ENCODE measurements around the gene BTBD7. TPM values are rescaled to one million over a fixed set of nuclear protein-coding genes. Genes with fewer than 3 reads are reported as not detected.

BTBD7 gene
- total and polyA plus RNA-seq, 4 donors, result 7.8 to 47.7 (median 19.4) TPM

GRCh38 chr14:93333631-93334103, 831 bp upstream of the BTBD7 start:
- H3K9me3 ChIP-seq (ENCODE audit: control insufficient read depth in 4 of 4, insufficient read depth in 3 of 4, low read length in 3 of 4), result peaks cover 0 to 4% (median 0%) of the 10 kb centered on the region in 4 donors
- H3K4me3 ChIP-seq, result peak overlapping the region; percentile 58
- H3K36me3 ChIP-seq (ENCODE audit: control insufficient read depth in 4 of 4, insufficient read depth in 4 of 4, low read length in 4 of 4), result peaks cover 0 to 2% (median 0%) of the 10 kb centered on the region in 4 donors
- no peak for TF ChIP-seq CTCF (IDR thresholded peaks at IDR 0.05; ENCODE audit: control extremely low read depth, extremely low read depth)
- ATAC-seq (ENCODE audit: insufficient read depth, low FRiP score) (no peak), DNase-seq (no peak)
- peak overlapping the region; percentile 32 to 88 for H3K9ac ChIP-seq (ENCODE audit: insufficient read depth in 1 of 2, low read length in 2 of 2)
- WGBS, 2 donors, result 6 to 8% methylated on average over 7 of the region's 7 CpGs
- H3K27me3 ChIP-seq (ENCODE audit: control insufficient read depth in 3 of 3, insufficient read depth in 3 of 3, low read length in 2 of 3), result no peaks in the 10 kb centered on the region
- H3K4me1 ChIP-seq (ENCODE audit: control insufficient read depth in 5 of 5, insufficient read depth in 5 of 5, low read length in 5 of 5), result peaks cover 0 to 26% (median 5%) of the 10 kb centered on the region in 5 donors
- peak overlapping the region; percentile 96 to 99 for H3K27ac ChIP-seq (ENCODE audit: low read depth in 1 of 2, low read length in 1 of 2)

GRCh38 chr14:93332397-93332852, 411 bp downstream of the BTBD7 start:
- no peak for TF ChIP-seq CTCF (IDR thresholded peaks at IDR 0.05; ENCODE audit: control extremely low read depth, extremely low read depth)
- Histone ChIP-seq H3K36me3 (ENCODE audit: control insufficient read depth in 4 of 4, insufficient read depth in 4 of 4, low read length in 4 of 4) (peaks cover 0 to 2% (median 0%) of the 10 kb centered on the region in 4 donors), H3K9ac (ENCODE audit: insufficient read depth in 1 of 2, low read length in 2 of 2) (peak overlapping the region; percentile 64 to 84), H3K27ac (ENCODE audit: low read depth in 1 of 2, low read length in 1 of 2) (peak overlapping the region; percentile 99 to 100), H3K9me3 (ENCODE audit: control insufficient read depth in 4 of 4, insufficient read depth in 3 of 4, low read length in 3 of 4) (peaks cover 0 to 2% (median 0%) of the 10 kb centered on the region in 4 donors), H3K4me3 (peak overlapping the region; percentile 99), H3K27me3 (ENCODE audit: control insufficient read depth in 3 of 3, insufficient read depth in 3 of 3, low read length in 2 of 3) (no peaks in the 10 kb centered on the region), H3K4me1 (ENCODE audit: control insufficient read depth in 5 of 5, insufficient read depth in 5 of 5, low read length in 5 of 5) (peaks cover 0 to 26% (median 5%) of the 10 kb centered on the region in 5 donors)
- WGBS, 2 donors, result 1% methylated on average over 32 to 61 of the region's 61 CpGs
- DNase-seq (peak in 2 of 3 donors; percentile 67 to 69), ATAC-seq (ENCODE audit: insufficient read depth, low FRiP score) (peak; percentile 85)

GRCh38 chr14:93331728-93332396, 974 bp downstream of the BTBD7 start:
- H3K9ac ChIP-seq (ENCODE audit: insufficient read depth in 1 of 2, low read length in 2 of 2), result peak overlapping the region; percentile 64 to 84
- no peaks in the 10 kb centered on the region for H3K9me3 ChIP-seq (ENCODE audit: control insufficient read depth in 4 of 4, insufficient read depth in 3 of 4, low read length in 3 of 4)
- peak overlapping the region; percentile 99 for H3K4me3 ChIP-seq
- no peak for TF ChIP-seq CTCF (IDR thresholded peaks at IDR 0.05; ENCODE audit: control extremely low read depth, extremely low read depth)
- ATAC-seq (ENCODE audit: insufficient read depth, low FRiP score) (no peak), DNase-seq (no peak)
- H3K36me3 ChIP-seq (ENCODE audit: control insufficient read depth in 4 of 4, insufficient read depth in 4 of 4, low read length in 4 of 4), result peaks cover 0 to under 1% (median 0%) of the 10 kb centered on the region in 4 donors
- no peaks in the 10 kb centered on the region for H3K27me3 ChIP-seq (ENCODE audit: control insufficient read depth in 3 of 3, insufficient read depth in 3 of 3, low read length in 2 of 3)
- peak overlapping the region; percentile 99 to 100 for H3K27ac ChIP-seq (ENCODE audit: low read depth in 1 of 2, low read length in 1 of 2)
- peaks cover 0 to 26% (median 5%) of the 10 kb centered on the region in 5 donors for H3K4me1 ChIP-seq (ENCODE audit: control insufficient read depth in 5 of 5, insufficient read depth in 5 of 5, low read length in 5 of 5)
- WGBS, 2 donors, result 20 to 24% methylated on average over 21 of the region's 21 CpGs

Data from lung (tissue), 12 donors.